Ascending aorta (tissue), 2 donors: Measurements from ENCODE around the gene ADGRB2. TPM values are rescaled to one million over a fixed set of nuclear protein-coding genes. Genes with fewer than 3 reads are reported as not detected.

Experiments
- DNase-seq, 2 donors: peaks; one replicate each; pipeline ENCODE4 v3.0.0-alpha.2; 2019; ENCODE audit warnings: low spot score in 2 of 2
- H3K27ac ChIP-seq, 2 donors: fragments of 200-600 bp; sonication (generic); one replicate each; pipeline ENCODE4 v1.5.1; 2016 to 2017; ENCODE audit warnings: mild to moderate bottlenecking in 1 of 2
- H3K27me3 ChIP-seq: fragments of 200-600 bp; sonication (generic); one replicate; pipeline ENCODE4 v1.5.1; 2017
- H3K36me3 ChIP-seq, 2 donors: fragments of 200-600 bp; sonication (generic); one replicate each; pipeline ENCODE4 v1.5.1; 2016
- H3K4me1 ChIP-seq, 2 donors: fragments of 200-600 bp; sonication (generic); one replicate each; pipeline ENCODE4 v1.5.1; 2016 to 2017; ENCODE audit warnings: mild to moderate bottlenecking in 1 of 2
- H3K4me3 ChIP-seq, 2 donors: fragments of 200-600 bp; sonication (generic); one replicate each; pipeline ENCODE4 v1.5.1; 2016 to 2017; ENCODE audit warnings: mild to moderate bottlenecking in 1 of 2
- H3K9me3 ChIP-seq, 2 donors: fragments of 200-600 bp; sonication (generic); one replicate each; pipeline ENCODE4 v1.5.1; 2016
- CTCF ChIP-seq, 3 experiments: fragments of 200-600 bp in 2 of 3; fragments of 450-650 bp in 1 of 3; sonication (generic) in 2 of 3; IDR thresholded peaks; one replicate each; pipeline ENCODE4 v1.5.1; 2016 to 2019; ENCODE audit warnings: antibody characterized with exemption in 3 of 3, mild to moderate bottlenecking in 1 of 3, moderate library complexity in 1 of 3
- intact Hi-C: fragments of 100-400 bp; cut with DNase I; formaldehyde crosslinking; loops from one replicate; pipeline ENCODE4 v1.15.1; 2023
- total RNA-seq: library from RNA; depleted of rRNA; stranded (reverse); fragments of >200 nt; gene quantifications from one replicate; pipeline ENCODE4 v1.1.0, GENCODE V29; 2016

The ADGRB2 gene
- total RNA-seq, 1 donor from 2014 or later, result 1.9 TPM

GRCh38 chr1:31774495-31774894 is 10.4 kb upstream of the ADGRB2 start:
- no peak for TF ChIP-seq CTCF (IDR thresholded peaks at IDR 0.05)
- intact Hi-C loops, result no loop called here

GRCh38 chr1:31773861-31774260 is 9.7 kb upstream of the ADGRB2 start:
- Histone ChIP-seq H3K36me3 (no peaks in the 10 kb centered on the region), H3K4me3 (no peak overlapping the region), H3K27me3 (peaks cover 15% of the 10 kb centered on the region), H3K4me1 (peaks cover 7 to 12% of the 10 kb centered on the region in 2 donors), H3K9me3 (no peaks in the 10 kb centered on the region), H3K27ac (no peak overlapping the region)
- TF ChIP-seq CTCF (IDR thresholded peaks at IDR 0.05), result no peak
- DNase-seq, result no peak
- intact Hi-C loops, result no loop called here

More at GRCh38 chr1:31774495-31774894, 10.4 kb upstream of the ADGRB2 start:
- Histone ChIP-seq H3K4me3 (no peak overlapping the region), H3K27ac (no peak overlapping the region), H3K36me3 (no peaks in the 10 kb centered on the region), H3K9me3 (no peaks in the 10 kb centered on the region), H3K4me1 (peaks cover 7 to 12% of the 10 kb centered on the region in 2 donors), H3K27me3 (peaks cover 15% of the 10 kb centered on the region)
- DNase-seq, result no peak

- Histone ChIP-seq H3K36me3 (no peaks in the 10 kb centered on the region), H3K27ac (no peak overlapping the region), H3K4me1 (peaks cover 7 to 12% of the 10 kb centered on the region in 2 donors), H3K4me3 (peak overlapping the region; percentile 43), H3K9me3 (no peaks in the 10 kb centered on the region), H3K27me3 (peaks cover 15% of the 10 kb centered on the region)
- intact Hi-C loops, result no loop called here
- DNase-seq, result no peak
- no peak for TF ChIP-seq CTCF (IDR thresholded peaks at IDR 0.05)
Measured at GRCh38 chr1:31772669-31773248, 8.6 kb upstream of the ADGRB2 start.

- Histone ChIP-seq H3K36me3 (no peaks in the 10 kb centered on the region), H3K9me3 (no peaks in the 10 kb centered on the region), H3K27me3 (peaks cover 15% of the 10 kb centered on the region), H3K4me3 (peak overlapping the region; percentile 43), H3K4me1 (peaks cover 7 to 12% of the 10 kb centered on the region in 2 donors), H3K27ac (no peak overlapping the region)
- intact Hi-C loops, result no loop called here
- DNase-seq, result no peak
- TF ChIP-seq CTCF (IDR thresholded peaks at IDR 0.05), result no peak
Measured at GRCh38 chr1:31771891-31772668, 7.9 kb upstream of the ADGRB2 start.

- H3K27ac ChIP-seq, result no peak overlapping the region
- DNase-seq, result no peak
- H3K36me3 ChIP-seq, result no peaks in the 10 kb centered on the region
- H3K4me3 ChIP-seq, result no peak overlapping the region
- H3K9me3 ChIP-seq, result no peaks in the 10 kb centered on the region
- H3K4me1 ChIP-seq, result peaks cover 7 to 12% of the 10 kb centered on the region in 2 donors
- no peak for TF ChIP-seq CTCF (IDR thresholded peaks at IDR 0.05)
- H3K27me3 ChIP-seq, result peaks cover 15% of the 10 kb centered on the region
- intact Hi-C loops, result no loop called here
Measured at GRCh38 chr1:31769720-31770390, 5.7 kb upstream of the ADGRB2 start.
